VCaP (cell line): ENCODE results near the gene GINS2.

ENCODE experiments used
- H3K27ac ChIP-seq: fragments of 450-650 bp; 2 replicates; pipeline ENCODE4 v1.5.1; 2017
- TF ChIP-seq, protein P1 (sequence below): fragments of 450-650 bp; conservative IDR thresholded peaks from 2 replicates; pipeline ENCODE4 v1.5.1; 2017; ENCODE audit warnings: mild to moderate bottlenecking, moderate library complexity

The GINS2 gene

DNA sequence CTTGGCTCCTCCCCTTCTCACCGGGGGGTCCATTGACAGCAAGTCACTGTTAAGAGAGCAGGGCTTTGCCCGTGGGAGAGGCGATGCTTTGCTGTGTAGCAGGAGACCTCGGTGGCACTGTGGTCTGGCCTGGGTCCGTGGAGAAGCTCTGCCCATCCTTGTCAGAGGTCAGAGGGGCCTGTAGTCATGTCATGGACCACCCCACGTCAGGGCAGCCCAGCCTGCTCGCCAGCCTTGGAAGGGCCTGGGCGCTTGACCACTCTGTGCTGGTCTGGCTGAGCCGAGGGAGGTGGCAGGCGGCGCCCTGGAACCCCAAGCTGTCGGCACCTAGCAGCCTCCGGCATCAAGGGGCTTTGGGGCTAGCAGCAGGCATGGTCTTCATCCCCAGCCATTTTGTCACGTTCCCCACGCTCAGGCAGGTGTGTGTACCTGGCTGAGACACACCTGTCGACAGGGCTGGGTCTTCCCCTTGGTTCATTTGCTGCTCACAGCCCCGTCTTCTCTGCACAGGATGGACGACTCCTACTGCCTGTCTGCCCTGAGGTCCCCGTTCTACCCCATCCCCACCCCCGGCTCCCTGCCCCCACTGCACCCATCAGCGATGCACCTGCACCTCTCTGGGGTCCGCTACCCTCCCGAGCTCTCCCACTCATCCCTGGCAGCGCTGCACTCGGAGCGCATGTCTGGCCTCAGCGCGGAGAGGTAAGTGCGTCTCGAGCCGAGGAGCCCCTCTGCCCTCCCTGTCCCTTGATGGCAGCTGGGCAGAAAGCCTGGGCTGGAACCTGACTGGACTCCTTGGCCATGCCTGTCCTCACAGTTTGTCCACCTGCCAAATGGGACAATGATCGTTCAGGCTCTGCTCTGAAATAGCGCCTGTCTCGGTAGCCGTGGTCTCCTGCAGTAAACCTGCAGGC, 33.3 kb downstream of the GINS2 start:
- TF ChIP-seq, protein P1, sequence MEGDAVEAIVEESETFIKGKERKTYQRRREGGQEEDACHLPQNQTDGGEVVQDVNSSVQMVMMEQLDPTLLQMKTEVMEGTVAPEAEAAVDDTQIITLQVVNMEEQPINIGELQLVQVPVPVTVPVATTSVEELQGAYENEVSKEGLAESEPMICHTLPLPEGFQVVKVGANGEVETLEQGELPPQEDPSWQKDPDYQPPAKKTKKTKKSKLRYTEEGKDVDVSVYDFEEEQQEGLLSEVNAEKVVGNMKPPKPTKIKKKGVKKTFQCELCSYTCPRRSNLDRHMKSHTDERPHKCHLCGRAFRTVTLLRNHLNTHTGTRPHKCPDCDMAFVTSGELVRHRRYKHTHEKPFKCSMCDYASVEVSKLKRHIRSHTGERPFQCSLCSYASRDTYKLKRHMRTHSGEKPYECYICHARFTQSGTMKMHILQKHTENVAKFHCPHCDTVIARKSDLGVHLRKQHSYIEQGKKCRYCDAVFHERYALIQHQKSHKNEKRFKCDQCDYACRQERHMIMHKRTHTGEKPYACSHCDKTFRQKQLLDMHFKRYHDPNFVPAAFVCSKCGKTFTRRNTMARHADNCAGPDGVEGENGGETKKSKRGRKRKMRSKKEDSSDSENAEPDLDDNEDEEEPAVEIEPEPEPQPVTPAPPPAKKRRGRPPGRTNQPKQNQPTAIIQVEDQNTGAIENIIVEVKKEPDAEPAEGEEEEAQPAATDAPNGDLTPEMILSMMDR = no peak

DNA sequence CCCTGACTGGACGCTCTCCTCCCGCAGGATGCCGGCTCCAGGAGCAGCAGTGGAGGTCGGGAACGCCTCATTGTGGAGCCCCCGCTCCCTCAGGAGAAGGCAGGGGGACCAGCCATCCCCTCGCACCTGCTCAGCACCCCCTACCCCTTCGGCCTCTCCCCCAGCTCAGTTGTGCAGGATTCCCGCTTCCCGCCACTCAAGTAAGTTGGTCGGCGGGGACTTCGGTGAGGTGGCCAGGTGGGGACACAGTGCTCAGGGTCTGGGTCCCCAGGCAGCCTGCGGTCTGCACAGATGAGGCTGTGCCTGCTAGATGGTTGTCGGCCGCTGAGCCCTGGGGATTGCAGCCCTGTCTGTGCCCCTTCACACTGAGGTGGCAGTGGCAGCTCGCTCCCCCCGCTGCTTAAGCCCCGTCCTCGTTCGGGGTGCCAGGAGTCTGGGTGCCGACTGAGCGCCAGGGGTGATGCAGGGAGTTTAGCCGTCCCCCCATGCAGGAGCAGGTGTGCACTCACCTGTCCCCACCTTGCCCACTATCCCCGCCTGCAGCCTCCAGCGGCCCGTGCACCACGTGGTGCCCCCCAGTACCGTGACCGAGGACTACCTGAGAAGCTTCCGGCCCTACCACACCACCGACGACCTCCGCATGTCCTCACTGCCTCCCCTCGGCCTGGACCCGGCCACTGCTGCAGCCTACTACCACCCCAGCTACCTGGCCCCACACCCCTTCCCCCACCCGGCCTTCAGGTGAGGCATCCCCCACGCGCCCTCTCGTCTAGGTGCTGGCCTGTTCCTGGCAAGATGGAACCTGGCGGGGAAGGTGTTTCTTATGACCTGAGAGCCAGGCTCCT, 34.3 kb downstream of the GINS2 start:
- TF ChIP-seq, protein P1 = no peak

More for the DNA sequence above, 33.3 kb downstream of the GINS2 start:
- no peak overlapping the region for H3K27ac ChIP-seq

DNA sequence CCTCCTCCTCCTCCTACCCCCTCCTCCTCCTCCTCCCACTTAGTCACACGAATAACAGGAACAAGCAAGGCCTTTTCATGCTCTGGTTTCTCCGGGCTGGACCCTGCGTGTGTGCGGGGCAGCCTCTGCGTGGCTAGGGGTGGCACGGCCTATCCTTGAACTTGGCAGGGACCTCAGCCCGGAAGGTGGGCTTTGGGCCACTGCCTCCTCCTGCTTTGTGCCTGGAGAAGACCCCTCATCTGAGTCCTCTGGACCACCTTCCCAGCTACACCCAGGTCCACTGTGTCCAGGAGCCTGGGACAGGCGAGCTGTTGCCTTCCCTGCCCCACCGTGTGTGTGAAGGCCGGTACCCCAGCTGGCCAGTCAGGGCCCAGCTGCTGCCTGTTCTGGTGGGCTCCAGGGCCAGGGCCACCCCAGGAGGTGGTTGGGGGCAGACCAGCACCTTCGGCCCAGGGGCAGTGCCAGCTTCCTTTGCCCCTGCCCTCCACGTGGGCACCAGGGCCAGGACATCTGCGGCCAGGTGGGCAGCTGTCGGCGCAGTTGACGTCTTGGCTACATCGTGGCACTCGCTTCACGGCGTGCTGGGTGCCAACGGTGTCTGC, 35.4 kb downstream of the GINS2 start:
- no peak overlapping the region for H3K27ac ChIP-seq
- TF ChIP-seq, protein P1 = no peak

More for the DNA sequence above, 34.3 kb downstream of the GINS2 start:
- H3K27ac ChIP-seq = no peak overlapping the region

DNA sequence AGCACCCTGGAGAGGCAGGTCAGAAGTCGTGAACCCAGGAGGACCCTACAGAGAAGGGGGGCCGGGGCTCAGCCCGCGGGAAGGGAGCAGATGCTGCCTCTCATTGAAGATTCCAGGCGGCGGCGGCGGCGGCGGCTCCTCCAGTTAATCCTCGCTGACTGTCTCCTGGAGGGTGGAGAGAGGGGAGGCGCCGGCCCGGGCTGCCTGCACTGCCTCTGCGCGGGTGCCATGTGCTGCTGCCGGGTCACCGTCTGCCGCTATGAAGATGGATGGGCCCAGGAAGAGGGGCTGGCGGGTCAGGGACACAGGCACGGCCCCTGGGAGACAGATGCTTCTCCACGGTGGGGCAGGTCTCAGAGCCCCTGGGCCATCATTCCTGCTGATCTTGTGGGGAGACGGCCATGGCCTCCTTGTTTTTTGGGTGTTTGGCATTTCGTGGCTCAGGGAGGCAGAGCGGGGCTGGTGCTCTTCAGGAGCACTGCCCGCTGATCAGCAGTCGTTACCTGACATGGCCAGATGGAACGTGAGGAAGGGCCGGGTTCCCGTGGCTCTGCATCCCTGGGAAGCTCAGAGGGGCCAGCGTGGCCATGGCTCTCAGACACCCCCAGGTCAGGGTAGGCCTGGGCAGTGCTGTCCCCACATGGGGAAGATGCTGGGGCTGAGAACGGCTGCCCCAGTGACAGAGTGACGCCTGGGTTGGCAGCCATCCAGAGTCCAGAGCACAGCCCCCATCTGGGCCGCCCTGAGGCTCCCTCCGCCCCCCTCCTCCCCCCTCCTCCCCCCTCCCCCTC, 36.1 kb downstream of the GINS2 start:
- no peak overlapping the region for H3K27ac ChIP-seq
- TF ChIP-seq, protein P1 = no peak

DNA sequence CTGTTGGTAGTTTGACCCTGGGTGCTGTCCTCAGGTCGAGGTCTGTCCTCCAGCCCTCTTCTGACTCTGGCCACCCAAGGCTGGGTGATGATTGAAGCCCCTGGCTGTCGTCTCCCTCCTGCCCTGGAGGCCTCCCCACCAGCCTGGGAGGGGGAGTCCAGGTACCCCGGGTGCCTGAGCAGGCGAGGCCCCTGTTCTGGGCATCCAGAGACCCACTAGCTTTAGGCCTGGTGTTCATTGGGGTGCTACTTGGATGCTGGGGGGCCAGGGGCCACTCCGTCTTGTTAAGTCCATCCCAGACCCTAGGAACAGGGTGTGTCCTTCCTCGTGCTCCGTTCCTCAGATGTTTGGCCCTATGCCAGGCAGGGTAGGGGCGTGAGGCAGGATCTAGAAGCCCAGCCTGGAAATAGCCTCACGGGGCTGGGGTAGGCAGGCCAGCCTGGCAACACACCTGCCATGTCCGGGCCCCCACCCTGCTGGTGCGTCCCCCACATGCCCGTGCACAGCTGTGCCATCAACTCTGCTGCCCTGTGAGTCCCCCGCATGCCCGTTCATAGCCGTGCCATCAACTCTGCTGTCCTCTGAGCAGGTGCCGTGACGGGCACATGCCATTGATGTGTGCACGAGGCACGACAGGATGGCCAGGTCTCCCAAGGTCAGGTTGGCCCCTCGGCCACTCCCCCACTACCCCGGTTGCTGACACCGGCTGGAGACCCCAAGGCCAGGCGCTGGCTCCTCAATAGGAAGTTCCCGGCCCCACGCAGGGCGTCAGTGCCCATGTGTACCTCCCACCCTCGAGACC, 36.9 kb downstream of the GINS2 start:
- TF ChIP-seq, protein P1 = no peak
- H3K27ac ChIP-seq = no peak overlapping the region

DNA sequence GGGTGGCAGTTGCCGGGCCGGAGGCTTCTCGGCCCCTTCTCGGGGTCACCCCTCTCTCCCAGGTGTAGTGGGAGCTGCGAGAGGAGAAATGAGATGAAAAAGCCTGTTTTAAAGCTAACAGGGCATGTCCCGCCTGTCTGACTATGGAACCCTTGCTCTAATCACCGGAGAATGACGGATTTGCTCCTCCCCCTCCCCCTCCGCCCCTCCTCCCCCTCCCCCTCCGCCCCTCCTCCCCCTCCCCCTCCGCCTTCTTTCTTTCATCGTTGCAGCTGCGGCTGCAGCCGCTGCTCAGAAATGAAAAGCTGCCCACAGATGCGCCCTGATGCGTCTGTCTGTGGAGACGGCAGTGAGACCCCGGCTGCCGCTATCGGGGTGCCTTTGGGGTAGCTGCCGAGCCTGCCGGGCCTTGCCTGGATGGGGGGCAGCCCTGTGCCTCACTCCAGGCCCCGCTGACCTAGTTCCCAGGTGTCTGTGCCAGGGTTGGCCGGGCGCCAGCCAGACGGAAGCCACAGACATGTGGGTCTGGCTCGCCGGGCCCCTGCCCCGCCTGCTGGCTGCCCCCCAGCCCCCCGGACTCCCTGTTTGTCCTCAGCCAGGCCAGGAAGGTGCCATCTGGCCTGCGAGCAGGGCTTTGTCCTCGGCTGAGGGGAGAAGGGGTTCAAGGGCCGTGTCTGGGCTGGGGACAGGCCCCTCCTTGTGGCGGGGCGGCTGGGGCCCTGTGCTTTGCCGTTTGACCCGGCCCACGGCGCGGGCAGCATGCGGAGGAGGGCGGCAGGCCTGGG, 37.7 kb downstream of the GINS2 start:
- no peak overlapping the region for H3K27ac ChIP-seq
- TF ChIP-seq, protein P1 = no peak
